RWPE2 (cell line): Measurements from ENCODE around the gene REM1.

Source experiments
- ATAC-seq: fragments of 200-7000 bp; cut with Tn5 transposase; 3 replicates; pipeline ENCODE4 v1.9.1; 2021; ENCODE audit warnings: low read depth
- DNase-seq: peaks from one replicate; pipeline ENCODE4 v3.0.0-alpha.2; 2020; ENCODE audit warnings: low spot score
- H3K27ac ChIP-seq: fragments of 450-650 bp; 2 replicates; pipeline ENCODE4 v1.5.1; 2017; ENCODE audit warnings: mild to moderate bottlenecking; ENCODE audit not compliant: poor library complexity, severe bottlenecking
- H3K27me3 ChIP-seq: fragments of 250-450 bp; sonication (Bioruptor Pico); 2 replicates; pipeline ENCODE4 v1.5.1; 2021; ENCODE audit warnings: mild to moderate bottlenecking, moderate library complexity; ENCODE audit not compliant: insufficient read depth, poor library complexity, severe bottlenecking
- H3K36me3 ChIP-seq: fragments of 250-450 bp; sonication (Bioruptor Pico); 2 replicates; pipeline ENCODE4 v1.5.1; 2020; ENCODE audit warnings: low read depth, mild to moderate bottlenecking, moderate library complexity
- H3K4me1 ChIP-seq: fragments of 250-450 bp; sonication (Bioruptor Pico); 2 replicates; pipeline ENCODE4 v1.5.1; 2021; ENCODE audit warnings: mild to moderate bottlenecking, moderate library complexity; ENCODE audit not compliant: insufficient read depth, poor library complexity, severe bottlenecking
- H3K4me3 ChIP-seq: fragments of 250-450 bp; sonication (Bioruptor Pico); 2 replicates; pipeline ENCODE4 v1.5.1; 2021; ENCODE audit warnings: mild to moderate bottlenecking, moderate library complexity; ENCODE audit not compliant: severe bottlenecking
- H3K9me3 ChIP-seq: fragments of 250-450 bp; sonication (Bioruptor Pico); 2 replicates; pipeline ENCODE4 v1.5.1; 2021; ENCODE audit warnings: mild to moderate bottlenecking, moderate library complexity; ENCODE audit not compliant: severe bottlenecking
- TF ChIP-seq, protein P1 (sequence below): fragments of 450-650 bp; IDR thresholded peaks from one replicate; pipeline ENCODE4 v1.5.1; 2017; ENCODE audit warnings: mild to moderate bottlenecking, moderate library complexity; ENCODE audit not compliant: poor library complexity, severe bottlenecking

Gene REM1

DNA sequence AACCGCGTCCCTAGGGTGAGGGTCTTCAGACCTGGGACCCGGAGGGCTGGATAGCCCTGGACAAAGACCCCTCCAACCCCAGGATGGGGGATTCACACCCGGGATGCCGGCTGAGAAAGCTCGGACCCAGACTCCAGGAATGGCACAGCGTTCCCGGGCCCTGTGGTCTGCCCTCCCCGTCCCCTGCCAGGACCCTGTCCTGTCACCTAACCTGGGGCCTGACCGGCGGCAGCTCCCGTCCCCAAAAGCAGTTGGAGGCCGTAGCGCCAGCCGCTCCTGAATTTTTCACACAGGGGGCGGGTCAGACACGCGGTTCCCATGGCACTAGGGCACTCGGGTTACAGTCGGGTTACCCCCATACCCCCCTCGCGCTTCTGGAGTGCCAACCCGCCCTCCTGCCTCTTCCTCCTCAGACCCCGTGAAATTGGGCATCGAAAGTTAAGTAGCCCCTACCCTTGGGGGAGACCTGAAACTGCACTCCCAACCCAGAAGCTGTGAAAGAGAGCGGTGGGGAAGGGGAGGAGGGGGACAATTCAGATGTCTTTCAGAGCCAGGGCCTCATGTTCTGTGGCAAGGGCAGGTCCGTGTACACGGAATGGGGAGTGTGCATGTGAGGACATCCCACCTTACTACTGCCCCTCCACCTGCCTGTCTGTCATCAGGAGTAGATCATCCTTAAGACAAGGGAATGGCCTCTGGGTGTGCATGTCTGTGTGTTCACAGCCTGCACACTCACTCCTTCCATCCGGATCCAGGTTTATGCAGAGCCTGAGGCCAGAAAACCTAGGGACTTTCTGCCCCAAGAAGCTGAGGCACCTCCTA lies 595 bp downstream of the REM1 start:
- no peak overlapping the region for H3K27ac ChIP-seq
- peak; percentile 81 for DNase-seq
- H3K4me3 ChIP-seq: no peak overlapping the region

DNA sequence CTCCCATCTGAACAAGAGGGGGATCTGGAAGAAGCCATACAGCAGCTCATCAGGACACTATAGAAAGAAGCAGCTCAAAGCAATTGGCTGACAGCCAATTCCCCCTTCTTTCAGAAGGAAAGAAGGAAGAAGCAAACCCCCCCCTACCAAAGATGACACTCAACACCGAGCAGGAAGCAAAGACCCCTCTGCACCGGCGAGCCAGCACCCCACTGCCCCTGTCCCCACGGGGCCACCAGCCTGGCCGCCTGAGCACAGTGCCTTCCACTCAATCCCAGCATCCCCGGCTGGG lies 1.2 kb downstream of the REM1 start:
- Histone ChIP-seq H3K4me1 (peaks cover 2% of the 10 kb centered on the region), H3K27me3 (peaks cover 14% of the 10 kb centered on the region)
- TF ChIP-seq, protein P1, sequence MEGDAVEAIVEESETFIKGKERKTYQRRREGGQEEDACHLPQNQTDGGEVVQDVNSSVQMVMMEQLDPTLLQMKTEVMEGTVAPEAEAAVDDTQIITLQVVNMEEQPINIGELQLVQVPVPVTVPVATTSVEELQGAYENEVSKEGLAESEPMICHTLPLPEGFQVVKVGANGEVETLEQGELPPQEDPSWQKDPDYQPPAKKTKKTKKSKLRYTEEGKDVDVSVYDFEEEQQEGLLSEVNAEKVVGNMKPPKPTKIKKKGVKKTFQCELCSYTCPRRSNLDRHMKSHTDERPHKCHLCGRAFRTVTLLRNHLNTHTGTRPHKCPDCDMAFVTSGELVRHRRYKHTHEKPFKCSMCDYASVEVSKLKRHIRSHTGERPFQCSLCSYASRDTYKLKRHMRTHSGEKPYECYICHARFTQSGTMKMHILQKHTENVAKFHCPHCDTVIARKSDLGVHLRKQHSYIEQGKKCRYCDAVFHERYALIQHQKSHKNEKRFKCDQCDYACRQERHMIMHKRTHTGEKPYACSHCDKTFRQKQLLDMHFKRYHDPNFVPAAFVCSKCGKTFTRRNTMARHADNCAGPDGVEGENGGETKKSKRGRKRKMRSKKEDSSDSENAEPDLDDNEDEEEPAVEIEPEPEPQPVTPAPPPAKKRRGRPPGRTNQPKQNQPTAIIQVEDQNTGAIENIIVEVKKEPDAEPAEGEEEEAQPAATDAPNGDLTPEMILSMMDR: no peak

More for the DNA sequence above, 595 bp downstream of the REM1 start:
- TF ChIP-seq, protein P1: no peak
- peaks cover 2% of the 10 kb centered on the region for H3K4me1 ChIP-seq
- H3K9me3 ChIP-seq: no peaks in the 10 kb centered on the region
- H3K27me3 ChIP-seq: peaks cover 14% of the 10 kb centered on the region
- H3K36me3 ChIP-seq: no peaks in the 10 kb centered on the region
- ATAC-seq: peak; percentile 8; the same call in 1 of the 3 replicates

DNA sequence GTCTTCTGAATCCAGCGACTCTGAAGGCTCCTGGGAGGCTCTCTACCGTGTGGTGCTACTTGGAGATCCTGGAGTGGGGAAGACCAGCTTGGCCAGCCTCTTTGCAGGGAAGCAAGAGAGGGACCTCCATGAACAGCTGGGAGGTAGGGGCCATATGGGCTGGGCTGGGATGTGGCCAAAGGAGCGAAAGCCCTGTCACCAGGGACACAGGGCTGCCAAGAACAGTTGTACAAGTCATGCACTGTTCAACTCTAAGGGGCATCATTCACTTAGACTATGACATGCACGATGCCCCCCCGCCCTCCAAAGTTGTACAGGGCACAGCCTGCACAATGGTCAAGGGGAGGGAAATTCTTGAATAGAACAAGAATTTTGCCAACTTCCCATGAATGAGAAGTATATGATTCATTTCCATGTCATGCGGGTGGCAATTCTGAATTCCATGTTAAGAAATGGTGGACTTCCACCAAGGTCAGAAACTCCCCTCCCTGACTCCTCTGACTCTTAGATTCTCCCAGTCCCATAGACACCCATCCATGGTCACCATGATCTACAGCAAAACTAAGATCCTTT lies 1.6 kb downstream of the REM1 start:
- DNase-seq (peak; percentile 72), ATAC-seq (peak; percentile 26; the same call in 2 of the 3 replicates)
- Histone ChIP-seq H3K4me3 (no peak overlapping the region), H3K27me3 (peaks cover 14% of the 10 kb centered on the region), H3K36me3 (no peaks in the 10 kb centered on the region), H3K27ac (no peak overlapping the region), H3K4me1 (peaks cover 2% of the 10 kb centered on the region), H3K9me3 (no peaks in the 10 kb centered on the region)
- TF ChIP-seq, protein P1: no peak

More for the DNA sequence above, 1.2 kb downstream of the REM1 start:
- no peak overlapping the region for H3K4me3 ChIP-seq
- no peaks in the 10 kb centered on the region for H3K36me3 ChIP-seq
- DNase-seq (no peak), ATAC-seq (no peak)
- H3K9me3 ChIP-seq: no peaks in the 10 kb centered on the region
- no peak overlapping the region for H3K27ac ChIP-seq

DNA sequence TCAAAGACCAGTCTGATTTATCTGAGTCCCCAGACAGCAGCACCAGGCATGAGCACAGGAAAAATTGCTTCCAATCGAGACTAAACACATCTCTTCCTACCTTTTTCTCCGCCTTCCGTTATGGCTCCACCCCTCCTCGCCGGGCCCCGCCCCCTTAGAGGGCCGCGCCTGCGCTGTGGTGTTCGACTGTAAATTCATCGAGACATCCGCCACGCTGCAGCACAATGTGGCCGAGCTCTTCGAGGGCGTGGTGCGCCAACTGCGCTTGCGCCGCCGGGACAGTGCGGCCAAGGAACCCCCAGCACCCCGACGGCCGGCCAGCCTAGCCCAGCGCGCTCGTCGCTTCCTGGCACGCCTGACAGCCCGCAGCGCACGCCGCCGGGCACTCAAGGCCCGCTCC lies 8.9 kb downstream of the REM1 start:
- TF ChIP-seq, protein P1: no peak
- Histone ChIP-seq H3K36me3 (no peaks in the 10 kb centered on the region), H3K4me1 (no peaks in the 10 kb centered on the region), H3K27me3 (peaks cover 15% of the 10 kb centered on the region), H3K27ac (no peak overlapping the region), H3K9me3 (no peaks in the 10 kb centered on the region), H3K4me3 (no peak overlapping the region)
- DNase-seq (no peak), ATAC-seq (peak; percentile 17; the same call in 1 of the 3 replicates)
